ENCODE results near the gene TSPAN15. TPM values are rescaled to one million over a fixed set of nuclear protein-coding genes. Genes with fewer than 3 reads are reported as not detected.

Gene TSPAN15
- total and polyA plus RNA-seq, 3 donors from 2014 or later = 29.7 to 37.5 (median 35.3) TPM

DNA sequence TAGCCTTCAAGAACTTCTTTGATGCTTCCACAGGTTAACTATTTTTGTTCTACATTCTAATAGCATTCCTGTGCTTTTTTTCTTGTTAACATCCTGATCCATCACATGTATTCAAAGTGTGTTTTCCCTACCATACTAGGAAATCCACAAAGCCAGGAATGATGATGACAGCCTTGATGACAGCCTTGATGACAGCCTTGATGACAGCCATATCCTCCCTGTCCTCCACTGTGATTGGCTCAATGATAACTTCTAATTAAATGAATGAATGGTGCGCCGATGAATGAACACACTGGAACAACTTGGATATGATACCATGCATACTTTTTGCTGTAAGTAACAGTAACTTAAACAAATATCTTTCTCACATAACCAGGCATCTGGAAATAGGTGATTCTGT lies 26.2 kb upstream of the TSPAN15 start:
- no peak overlapping the region for H3K4me3 ChIP-seq
- no peaks in the 10 kb centered on the region for H3K9me3 ChIP-seq
- WGBS, 2 donors = 91 to 98% methylated on average over 2 of the region's 2 CpGs
- no peaks in the 10 kb centered on the region for H3K36me3 ChIP-seq (ENCODE audit: low read depth, missing control alignments)
- no peaks in the 10 kb centered on the region for H3K27me3 ChIP-seq
- DNase-seq = no peak
- TF ChIP-seq, protein P1, sequence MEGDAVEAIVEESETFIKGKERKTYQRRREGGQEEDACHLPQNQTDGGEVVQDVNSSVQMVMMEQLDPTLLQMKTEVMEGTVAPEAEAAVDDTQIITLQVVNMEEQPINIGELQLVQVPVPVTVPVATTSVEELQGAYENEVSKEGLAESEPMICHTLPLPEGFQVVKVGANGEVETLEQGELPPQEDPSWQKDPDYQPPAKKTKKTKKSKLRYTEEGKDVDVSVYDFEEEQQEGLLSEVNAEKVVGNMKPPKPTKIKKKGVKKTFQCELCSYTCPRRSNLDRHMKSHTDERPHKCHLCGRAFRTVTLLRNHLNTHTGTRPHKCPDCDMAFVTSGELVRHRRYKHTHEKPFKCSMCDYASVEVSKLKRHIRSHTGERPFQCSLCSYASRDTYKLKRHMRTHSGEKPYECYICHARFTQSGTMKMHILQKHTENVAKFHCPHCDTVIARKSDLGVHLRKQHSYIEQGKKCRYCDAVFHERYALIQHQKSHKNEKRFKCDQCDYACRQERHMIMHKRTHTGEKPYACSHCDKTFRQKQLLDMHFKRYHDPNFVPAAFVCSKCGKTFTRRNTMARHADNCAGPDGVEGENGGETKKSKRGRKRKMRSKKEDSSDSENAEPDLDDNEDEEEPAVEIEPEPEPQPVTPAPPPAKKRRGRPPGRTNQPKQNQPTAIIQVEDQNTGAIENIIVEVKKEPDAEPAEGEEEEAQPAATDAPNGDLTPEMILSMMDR (IDR thresholded peaks at IDR 0.05) = no peak
- TF ChIP-seq POLR2A (IDR thresholded peaks at IDR 0.05) = no peak
- intact Hi-C loops (cut with DNase I; ENCODE audit: low total_unique reads) = loop anchor here (5.0 kb wide), 1 partner anchor 82 kb away; no protein-coding TSS in a partner anchor
- H3K27ac ChIP-seq = no peak overlapping the region
- no peaks in the 10 kb centered on the region for H3K4me1 ChIP-seq

GRCh38 chr10:69425511-69426298 lies 25.6 kb upstream of the TSPAN15 start:
- Histone ChIP-seq H3K4me1 (no peaks in the 10 kb centered on the region), H3K27me3 (no peaks in the 10 kb centered on the region), H3K4me3 (no peak overlapping the region), H3K27ac (no peak overlapping the region), H3K9me3 (no peaks in the 10 kb centered on the region), H3K36me3 (ENCODE audit: low read depth, missing control alignments) (no peaks in the 10 kb centered on the region)
- no peak for DNase-seq
- no peak for TF ChIP-seq POLR2A (IDR thresholded peaks at IDR 0.05)
- TF ChIP-seq, protein P1 (IDR thresholded peaks at IDR 0.05) = no peak
- intact Hi-C loops (cut with DNase I; ENCODE audit: low total_unique reads) = loop anchor here (5.0 kb wide), 1 partner anchor 82 kb away; no protein-coding TSS in a partner anchor
- 69 to 71% methylated on average over 5 of the region's 5 CpGs for WGBS, 2 donors

GRCh38 chr10:69426376-69426727 lies 24.9 kb upstream of the TSPAN15 start:
- TF ChIP-seq, protein P1 (IDR thresholded peaks at IDR 0.05) = no peak
- no peak for TF ChIP-seq POLR2A (IDR thresholded peaks at IDR 0.05)
- Histone ChIP-seq H3K9me3 (no peaks in the 10 kb centered on the region), H3K4me3 (no peak overlapping the region), H3K4me1 (no peaks in the 10 kb centered on the region), H3K27ac (no peak overlapping the region), H3K27me3 (no peaks in the 10 kb centered on the region), H3K36me3 (ENCODE audit: low read depth, missing control alignments) (no peaks in the 10 kb centered on the region)
- intact Hi-C loops (cut with DNase I; ENCODE audit: low total_unique reads) = loop anchor here (5.0 kb wide), 1 partner anchor 81 kb away; no protein-coding TSS in a partner anchor
- DNase-seq = no peak
- 82% methylated on average over 4 of the region's 4 CpGs; no CpG with 5 or more reads in 1 of the 2 donors for WGBS, 2 donors

DNA sequence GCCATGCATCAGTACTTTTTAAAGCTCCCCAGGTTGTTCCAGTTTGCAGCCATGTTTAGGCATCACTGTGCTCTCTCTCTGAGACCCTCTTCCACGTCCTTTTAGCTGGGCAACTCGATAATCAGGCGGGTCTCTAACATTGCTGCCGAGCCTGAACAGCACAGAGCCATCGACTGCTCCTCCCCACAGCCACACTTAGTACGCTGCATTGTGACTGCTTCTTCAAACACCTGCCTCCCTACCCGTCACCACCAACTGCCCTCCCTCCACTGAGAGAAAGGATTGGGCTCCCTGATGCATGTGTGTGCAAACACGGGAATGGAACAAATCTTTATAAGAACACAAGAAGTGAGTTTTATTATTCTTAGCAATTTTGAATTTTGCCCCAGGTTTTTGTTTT lies 23.1 kb upstream of the TSPAN15 start:
- no peak for TF ChIP-seq POLR2A (IDR thresholded peaks at IDR 0.05)
- TF ChIP-seq, protein P1 (IDR thresholded peaks at IDR 0.05) = no peak
- DNase-seq = no peak
- 87 to 88% methylated on average over 8 of the region's 8 CpGs for WGBS, 2 donors
- no peak overlapping the region for H3K27ac ChIP-seq
- no peaks in the 10 kb centered on the region for H3K27me3 ChIP-seq
- intact Hi-C loops (cut with DNase I; ENCODE audit: low total_unique reads) = loop anchor here (5.0 kb wide), 1 partner anchor 79 kb away; no protein-coding TSS in a partner anchor
- H3K36me3 ChIP-seq (ENCODE audit: low read depth, missing control alignments) = no peaks in the 10 kb centered on the region
- H3K4me3 ChIP-seq = no peak overlapping the region
- H3K9me3 ChIP-seq = no peaks in the 10 kb centered on the region
- H3K4me1 ChIP-seq = no peaks in the 10 kb centered on the region

Measured in testis (tissue), 3 donors.